ENCODE results near the gene CNNM3.
A peak's percentile ranks its signal among the peaks of the same experiment; 100 is the strongest.
"Not testable (repeated sequence)": the region's sequence is repeated elsewhere in the genome, so short reads cannot be mapped to it uniquely, and the experiment has no call there.

The CNNM3 gene

DNA sequence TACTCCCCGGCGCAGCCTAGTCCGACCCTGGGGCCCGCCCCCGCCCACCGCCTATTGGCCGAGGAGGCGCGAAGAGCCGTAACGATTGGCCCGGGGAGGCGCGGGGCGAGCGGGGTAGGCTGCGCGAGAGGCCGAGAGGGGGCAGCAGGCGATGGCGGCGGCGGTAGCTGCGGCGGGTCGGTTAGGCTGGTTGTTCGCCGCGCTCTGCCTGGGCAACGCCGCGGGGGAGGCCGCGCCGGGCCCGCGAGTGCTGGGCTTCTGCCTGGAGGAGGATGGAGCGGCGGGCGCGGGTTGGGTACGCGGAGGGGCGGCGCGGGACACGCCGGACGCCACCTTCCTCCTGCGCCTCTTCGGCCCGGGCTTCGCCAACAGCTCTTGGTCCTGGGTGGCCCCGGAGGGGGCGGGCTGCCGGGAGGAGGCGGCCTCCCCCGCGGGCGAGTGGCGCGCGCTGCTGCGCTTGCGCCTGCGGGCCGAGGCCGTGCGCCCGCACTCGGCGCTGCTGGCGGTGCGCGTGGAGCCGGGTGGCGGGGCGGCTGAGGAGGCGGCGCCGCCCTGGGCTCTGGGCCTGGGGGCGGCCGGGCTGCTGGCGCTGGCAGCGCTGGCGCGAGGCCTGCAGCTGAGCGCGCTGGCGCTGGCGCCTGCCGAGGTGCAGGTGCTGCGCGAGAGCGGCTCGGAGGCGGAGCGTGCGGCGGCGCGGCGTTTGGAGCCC lies at the start of gene CNNM3:
Gene CNNM3 (plus strand): TSS at position 142 of the 709 bp plus-strand sequence. CDS start 10 bp downstream, at position 152.
- DNase-seq = peak; percentile 79

DNA sequence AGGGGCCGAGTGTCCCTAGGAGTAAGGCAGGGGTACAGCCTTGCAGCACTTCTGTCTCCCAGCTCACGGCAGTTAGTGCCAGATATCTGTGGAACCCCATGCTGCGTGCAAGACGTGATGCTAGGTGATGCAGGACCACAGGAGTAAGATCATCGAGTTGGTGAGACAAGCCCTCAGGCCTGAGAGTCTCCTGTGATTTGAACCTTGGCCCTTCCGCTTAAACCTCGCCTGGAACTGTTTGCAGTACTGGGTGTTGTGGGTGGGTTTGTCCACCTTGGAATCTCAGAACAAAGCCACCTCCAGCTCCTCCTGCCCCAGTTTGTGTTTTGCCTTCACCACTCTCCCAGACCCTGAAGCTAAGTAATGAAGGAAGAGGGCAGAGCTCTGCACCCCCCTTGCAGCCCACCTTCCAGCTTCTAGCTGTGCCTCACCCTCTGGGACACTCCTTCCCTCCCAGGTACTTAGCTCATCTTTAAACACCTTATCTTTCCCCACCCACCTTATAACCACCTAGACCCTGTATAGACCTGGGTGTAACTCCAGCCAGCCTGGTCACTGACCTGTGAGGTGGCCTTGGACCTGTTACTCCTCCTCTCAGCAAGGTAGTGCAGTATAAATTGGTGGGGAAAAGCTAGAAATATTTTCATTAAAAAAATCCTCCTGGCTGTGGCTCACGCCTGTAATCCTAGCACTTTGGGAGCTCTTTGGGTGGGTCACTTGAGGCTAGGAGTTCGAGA lies 48.8 kb upstream of the CNNM3 start:
- DNase-seq = no peak

DNA sequence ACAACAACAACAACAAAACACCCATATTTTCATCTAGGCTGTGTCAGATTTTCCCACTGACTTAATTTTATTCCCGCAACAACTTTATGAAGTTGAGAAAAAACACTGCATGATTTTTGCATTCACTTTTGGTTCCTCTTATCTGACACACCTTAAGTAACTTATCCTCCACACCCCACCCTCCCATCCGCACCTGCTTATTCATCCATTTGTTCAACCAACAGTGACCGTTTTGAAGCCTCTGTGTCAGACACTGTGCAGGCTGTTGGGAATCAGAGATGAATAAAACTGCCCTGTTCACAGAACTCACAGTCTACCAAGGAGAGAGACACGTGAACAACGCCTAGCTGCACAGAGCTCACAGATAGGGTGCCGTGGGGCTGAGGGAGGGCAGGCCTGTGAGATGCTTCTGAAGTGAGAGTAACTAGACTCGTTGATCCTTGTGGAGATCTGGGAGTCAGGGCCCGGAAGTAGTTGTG lies 47.9 kb upstream of the CNNM3 start:
- no peak for DNase-seq

DNA sequence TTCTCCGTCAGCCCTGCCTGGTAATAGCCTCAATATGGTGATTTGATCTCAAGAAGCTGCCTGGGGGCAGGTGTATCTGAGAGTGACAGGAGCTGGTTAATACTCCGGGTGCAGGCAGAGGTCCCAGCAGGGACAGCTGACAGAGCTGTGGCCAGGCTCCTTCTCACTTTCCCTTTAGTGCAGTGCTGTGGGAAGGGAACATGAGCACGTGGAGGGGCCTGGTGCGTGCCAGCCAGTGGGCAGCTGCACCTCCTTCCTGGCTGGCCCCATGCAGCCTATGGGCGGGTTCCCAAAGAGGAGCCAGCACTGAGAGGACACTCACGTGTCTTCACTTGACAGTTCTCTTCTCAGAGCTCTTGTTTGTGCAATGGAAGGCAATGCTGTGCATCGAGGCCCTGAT lies 46.3 kb upstream of the CNNM3 start:
- DNase-seq = no peak

DNA sequence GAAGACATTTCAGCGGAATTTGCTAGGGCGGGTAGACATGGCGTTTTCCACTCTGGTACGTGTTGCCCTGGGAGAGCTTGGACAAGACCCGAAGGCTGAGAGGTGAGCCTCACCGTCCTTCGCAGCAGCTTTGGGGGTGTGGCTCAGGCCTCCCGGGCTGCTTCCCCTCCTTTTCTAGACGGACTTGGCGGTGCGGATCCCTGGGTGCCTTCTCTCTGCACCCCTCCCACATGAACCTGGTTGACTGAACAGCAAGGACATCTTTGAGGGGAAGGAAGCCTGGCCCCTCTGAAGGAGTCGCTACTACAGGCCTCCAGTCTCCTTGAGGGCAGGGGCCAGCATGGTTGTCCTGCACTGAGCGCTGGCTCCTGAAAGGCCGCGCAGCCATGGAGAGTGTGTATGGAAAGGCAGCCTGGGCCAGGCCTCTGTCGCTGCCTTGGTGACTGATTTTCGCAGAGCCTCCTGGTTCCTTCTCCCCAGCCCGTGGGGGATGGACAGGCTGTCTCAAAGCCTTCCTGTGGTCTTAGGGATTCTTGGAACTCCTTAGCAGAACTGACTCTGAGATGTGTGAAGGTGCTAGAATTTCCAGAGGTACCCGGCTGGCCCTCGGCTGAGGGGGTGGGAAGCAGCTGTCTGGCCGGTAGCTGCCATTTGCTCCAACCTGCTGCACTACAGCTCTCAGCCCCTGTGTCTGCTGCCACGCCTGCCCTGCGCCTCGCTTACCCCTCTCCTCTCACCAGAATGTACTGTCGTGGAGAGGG lies 45.4 kb upstream of the CNNM3 start:
- DNase-seq = no peak

- DNase-seq = no peak
Observed at GRCh38 chr2:96771796-96772618, 44.1 kb upstream of the CNNM3 start.

DNA sequence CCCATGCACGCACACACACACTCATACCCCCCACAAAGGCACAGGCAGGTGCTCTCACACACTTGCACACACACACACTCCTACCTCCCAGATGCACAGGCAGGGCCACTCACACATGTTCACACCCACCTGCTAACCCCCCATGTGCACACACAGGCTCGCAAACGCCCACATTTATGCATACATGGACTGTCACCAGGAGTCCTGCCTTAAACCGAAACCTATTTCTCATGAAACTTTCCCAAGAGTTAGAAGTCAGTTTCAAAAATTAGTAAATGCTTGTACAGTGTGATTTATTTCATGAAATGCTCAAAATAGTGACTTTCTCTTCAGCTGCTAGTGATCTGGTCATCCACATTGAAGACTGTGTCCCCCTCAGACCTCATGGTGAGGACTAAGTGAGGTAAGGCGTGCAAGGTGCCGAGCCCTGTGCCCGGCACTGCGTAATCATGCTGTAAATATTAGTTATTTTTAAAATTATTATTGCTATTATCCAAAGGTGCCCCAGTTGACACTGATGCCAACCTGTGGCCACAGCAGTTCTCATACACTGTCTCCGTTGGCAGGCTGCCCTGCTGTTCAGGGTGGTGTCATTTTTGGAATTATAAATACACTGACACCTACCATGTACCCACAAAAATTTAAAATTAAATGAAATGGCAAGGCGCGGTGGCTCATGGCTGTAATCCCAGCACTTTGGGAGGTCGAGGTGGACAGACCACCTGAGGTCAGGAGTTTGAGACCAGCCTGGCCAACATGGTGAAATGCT lies 43.0 kb upstream of the CNNM3 start:
- DNase-seq = no peak

DNA sequence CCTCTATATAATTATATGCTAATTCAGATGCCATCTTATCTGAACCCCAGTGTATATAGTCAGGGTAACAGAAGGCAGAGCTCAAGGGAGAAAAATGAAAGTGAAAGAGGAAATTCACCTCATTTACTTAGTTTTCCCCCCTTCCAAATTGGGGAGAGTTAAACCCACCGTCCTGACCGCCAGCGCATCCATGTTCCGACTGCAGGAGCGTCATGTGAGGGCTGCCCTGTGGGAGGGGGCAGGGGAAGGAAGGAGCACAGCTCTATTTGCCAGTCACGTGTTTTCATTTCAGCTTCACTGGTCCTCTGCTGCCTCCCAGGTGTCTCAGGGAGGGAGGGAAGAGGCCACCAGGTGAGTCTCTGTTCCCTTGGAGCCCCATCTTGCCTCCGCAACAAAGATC lies 42.1 kb upstream of the CNNM3 start:
- no peak for DNase-seq

DNA sequence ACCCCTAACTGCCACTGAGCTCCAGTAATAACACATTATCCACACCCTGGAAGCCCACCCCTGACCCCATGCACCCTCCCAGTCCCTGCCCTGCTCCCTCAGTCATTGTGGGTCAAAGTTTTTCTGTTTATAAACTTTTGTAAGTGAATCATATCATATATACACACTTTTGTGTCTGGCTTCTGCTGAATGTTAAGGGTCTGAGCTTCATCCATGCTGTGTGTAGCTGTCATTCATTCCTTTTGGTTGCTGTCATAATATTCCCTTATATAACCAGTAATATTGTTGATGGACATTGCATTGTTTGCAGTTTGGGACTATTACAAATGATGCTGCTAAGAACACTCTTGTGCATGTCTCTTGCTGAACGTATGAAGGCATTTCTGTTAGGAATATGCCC lies 40.9 kb upstream of the CNNM3 start:
- no peak for DNase-seq

- no peak for DNase-seq
Observed at GRCh38 chr2:96783388-96783787, 32.7 kb upstream of the CNNM3 start.

DNA sequence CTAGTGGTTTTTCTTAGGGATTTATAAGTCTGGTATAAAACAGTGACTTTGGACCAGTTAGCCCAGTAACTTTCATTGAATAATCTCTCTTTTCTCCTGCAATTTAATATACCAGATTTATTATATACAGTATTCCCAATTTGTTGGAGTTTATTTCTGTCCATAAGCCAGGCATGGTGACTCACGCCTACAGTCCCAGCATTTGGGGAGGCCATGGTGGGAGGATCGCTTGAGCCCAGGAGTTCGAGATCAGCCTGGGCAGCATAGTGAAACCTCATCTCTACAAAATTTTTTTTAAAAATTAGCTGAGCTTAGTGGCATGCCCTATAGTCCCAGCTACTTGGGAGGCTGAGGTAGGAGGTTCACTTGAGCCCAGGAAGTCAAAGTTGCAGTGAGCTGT lies 28.7 kb upstream of the CNNM3 start:
- no peak for DNase-seq

- DNase-seq = no peak
Observed at GRCh38 chr2:96788442-96789244, 27.4 kb upstream of the CNNM3 start.

DNA sequence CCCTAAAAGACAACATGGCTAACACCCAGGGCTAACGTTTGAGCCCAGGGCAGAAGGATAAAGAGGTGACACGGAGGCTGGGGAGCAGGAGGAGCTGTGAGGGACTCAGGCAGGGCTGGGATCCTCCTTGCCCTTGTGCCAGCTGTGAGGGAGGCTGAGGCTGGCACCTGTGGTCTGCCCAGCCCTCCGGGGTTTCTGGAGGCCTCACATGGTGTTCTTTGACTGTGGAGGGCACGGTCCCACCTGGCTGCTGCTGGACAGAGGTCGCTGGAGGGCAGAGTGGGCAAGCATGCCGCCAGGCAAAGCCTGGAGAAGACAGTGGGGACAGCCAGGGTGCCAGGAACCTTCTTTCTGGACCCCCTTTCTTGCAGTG lies 26.8 kb upstream of the CNNM3 start:
- DNase-seq = no peak

- no peak for DNase-seq
Observed at GRCh38 chr2:96792772-96793749, 23.0 kb upstream of the CNNM3 start.

DNA sequence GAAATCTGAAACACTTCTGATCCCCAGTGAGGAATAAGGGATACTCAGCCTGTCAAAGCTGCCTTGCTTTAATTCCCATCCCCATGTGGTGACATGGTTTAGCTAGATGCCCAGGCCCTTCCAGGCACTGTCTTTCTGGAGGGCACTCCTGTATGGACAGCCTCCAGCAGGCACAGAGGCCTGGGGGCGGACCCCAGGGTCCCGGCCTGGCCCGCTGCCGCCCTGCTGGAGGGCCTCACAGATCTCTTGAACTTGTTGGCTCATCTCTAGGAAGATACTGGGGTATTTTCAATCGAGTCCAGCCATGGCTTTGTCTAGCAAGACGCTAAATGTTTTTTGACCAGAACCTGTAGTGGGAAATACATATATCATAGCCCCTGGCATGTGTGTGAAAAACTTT lies 21.0 kb upstream of the CNNM3 start:
- DNase-seq = no peak

DNA sequence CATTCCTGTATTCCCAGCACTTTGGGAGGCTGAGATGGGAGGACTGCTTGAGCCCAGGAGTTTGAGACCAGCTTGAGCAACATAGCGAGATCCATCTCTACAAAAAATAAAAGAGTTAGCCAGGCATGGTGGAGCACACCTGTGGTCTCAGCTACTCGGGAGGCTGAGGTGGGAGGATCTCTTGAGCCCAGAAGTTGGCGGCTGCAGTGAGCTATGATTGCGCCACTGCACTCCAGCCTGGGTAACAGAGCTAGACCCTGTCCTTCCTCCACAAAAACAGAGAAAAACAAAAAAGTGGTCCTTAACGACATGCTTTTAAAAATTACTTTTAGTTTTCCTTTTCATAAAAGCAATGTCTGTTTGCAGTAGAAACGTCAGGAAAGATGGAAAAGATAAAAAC lies 19.6 kb upstream of the CNNM3 start:
- not testable (repeated sequence) for DNase-seq

GRCh38 chr2:96797066-96797625 lies 18.9 kb upstream of the CNNM3 start:
- DNase-seq = no peak

DNA sequence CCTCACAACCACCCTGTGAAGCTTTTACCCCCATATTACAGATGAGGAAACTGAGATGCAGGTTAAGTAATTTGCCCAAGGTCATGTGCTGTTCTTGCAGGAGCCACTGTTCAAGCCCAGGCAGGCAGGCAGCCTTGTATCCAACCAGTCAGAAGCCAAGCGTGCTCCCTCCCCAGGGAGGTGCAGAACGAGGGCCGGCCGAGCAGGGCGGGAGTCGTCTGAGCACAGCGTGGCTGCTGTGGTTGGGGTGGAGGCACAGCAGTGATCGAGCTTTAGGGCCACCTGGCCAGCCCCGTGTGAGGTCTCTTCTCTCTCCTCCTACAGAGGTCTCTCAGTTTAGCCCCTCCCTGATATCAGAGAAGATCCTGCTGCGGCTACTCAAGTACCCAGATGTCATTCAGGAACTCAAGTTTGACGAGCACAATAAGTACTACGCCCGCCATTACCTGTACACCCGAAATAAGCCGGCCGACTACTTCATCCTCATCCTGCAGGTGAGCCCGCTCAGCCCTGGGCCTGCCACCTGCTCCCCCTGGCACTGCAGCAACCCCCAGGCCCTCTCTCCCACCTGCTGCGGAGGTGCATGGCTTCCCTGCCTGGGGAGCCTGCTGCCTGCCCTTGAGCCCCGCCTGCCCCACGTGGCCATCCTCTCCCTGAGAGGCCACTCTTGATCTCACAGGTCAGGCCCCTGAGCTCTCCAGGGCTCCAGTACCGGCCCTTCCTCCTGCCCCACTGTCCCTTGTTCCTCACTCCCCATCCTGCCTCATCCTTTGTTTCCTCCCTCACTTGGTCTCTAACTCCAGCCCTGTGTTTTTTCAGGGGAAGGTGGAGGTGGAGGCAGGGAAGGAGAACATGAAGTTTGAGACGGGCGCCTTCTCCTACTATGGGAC lies 17.1 kb upstream of the CNNM3 start:
- no peak for DNase-seq

GRCh38 chr2:96799623-96799935 lies 16.5 kb upstream of the CNNM3 start:
- DNase-seq = no peak

Measured in NCI-H1092 (cell line).